ENCODE measurements around the gene NTF3.

- TF ChIP-seq ELF2 (CRISPR knock-in tag; IDR thresholded peaks at IDR 0.05): no peak
- no peak for TF ChIP-seq MXI1 (IDR thresholded peaks at IDR 0.05; ENCODE audit: low read depth, low read length)
- no peak for TF ChIP-seq NUFIP1 (IDR thresholded peaks at IDR 0.05; ENCODE audit: partially characterized antibody)
- TF ChIP-seq FOXA1 (IDR thresholded peaks at IDR 0.05; ENCODE audit: borderline replicate concordance): no peak
- TF ChIP-seq ETS1 (conservative IDR thresholded peaks at IDR 0.05; ENCODE audit: control insufficient read depth, low read depth, low read length): no peak
- TF ChIP-seq MAFF (IDR thresholded peaks at IDR 0.05; ENCODE audit: low read length): no peak
- TF ChIP-seq BACH1 (tag; IDR thresholded peaks at IDR 0.05): no peak
- TF ChIP-seq MTA3 (IDR thresholded peaks at IDR 0.05; ENCODE audit: borderline replicate concordance): no peak
- no peak for TF ChIP-seq EZH2 (IDR thresholded peaks at IDR 0.05; ENCODE audit: borderline replicate concordance, low read depth, low read length)
- TF ChIP-seq KAT2B (IDR thresholded peaks at IDR 0.05; ENCODE audit: low read depth, low read length): no peak
- no peak for TF ChIP-seq POLR2AphosphoS5 (IDR thresholded peaks at IDR 0.05; ENCODE audit: control insufficient read depth, insufficient read depth, low read depth, low read length)
Measured at GRCh38 chr12:5460817-5461216, 28.9 kb downstream of the NTF3 start.

Measured in K562 (cell line).